Stimulated activated CD4-positive, alpha-beta T cell treated with anti-CD3 and anti-CD28 coated beads, Interleukin-1b, Interleukin-23, amount 100 ng/mL, for 24 hours (primary cell): Measurements from ENCODE around the gene CPLX1.

Experiments used
- DNase-seq, 4 experiments: peaks; one replicate each; pipeline ENCODE4 v3.0.0-alpha.2; 2020; ENCODE audit warnings: low read depth in 4 of 4, low spot score in 1 of 4

Gene CPLX1

GRCh38 chr4:856225-856901, 30.4 kb upstream of the CPLX1 start:
- DNase-seq: no peak

DNA sequence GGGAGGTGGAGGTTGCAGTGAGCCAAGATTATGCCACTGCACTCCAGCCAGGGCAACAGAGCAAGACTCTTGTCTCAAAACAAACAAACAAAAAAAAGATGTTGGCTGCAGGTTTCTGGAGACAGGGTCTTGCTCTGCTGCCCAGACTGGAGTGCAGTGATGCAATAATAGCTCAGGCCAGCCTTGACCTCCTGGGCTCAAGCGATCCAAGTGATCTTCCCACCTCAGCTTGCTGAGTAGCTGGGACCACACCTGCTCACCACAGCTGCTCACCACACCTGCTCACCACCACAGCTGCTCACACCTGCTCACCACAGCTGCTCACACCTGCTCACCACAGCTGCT, 29.9 kb upstream of the CPLX1 start:
- no peak for DNase-seq

GRCh38 chr4:854356-854755, 28.4 kb upstream of the CPLX1 start:
- DNase-seq: no peak

GRCh38 chr4:853416-853781, 27.5 kb upstream of the CPLX1 start:
- no peak for DNase-seq

- no peak for DNase-seq
These were observed 25.9 kb upstream of the CPLX1 start for GRCh38 chr4:851701-852430.

GRCh38 chr4:850323-850945, 24.5 kb upstream of the CPLX1 start:
- no peak for DNase-seq

GRCh38 chr4:849478-850175, 23.7 kb upstream of the CPLX1 start:
- no peak for DNase-seq

- no peak for DNase-seq
These were observed 23.0 kb upstream of the CPLX1 start for GRCh38 chr4:848803-849477.

- no peak for DNase-seq
These were observed 22.4 kb upstream of the CPLX1 start for GRCh38 chr4:848307-848691.

DNA sequence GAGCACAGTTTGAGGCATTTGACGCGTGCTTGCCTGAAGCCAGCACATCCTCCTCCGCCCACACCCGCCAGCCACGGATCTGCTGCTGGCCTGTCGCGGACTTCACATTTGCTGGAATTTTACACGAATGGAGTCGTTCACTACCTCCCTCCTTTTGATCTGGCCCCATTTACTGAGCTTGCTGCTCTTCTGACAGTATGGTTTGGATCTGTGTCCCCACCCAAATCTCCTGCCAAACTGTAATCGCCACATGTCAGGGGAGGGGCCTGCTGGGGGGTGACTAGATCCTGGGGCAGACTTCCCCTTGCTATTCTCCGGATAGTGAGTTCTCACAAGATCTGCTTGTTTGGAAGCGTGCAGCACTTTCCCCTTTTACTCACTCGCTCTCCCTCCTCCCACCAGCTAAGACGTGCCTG, 19.9 kb upstream of the CPLX1 start:
- no peak for DNase-seq

- DNase-seq: no peak
These were observed 19.4 kb upstream of the CPLX1 start for GRCh38 chr4:845233-845835.

DNA sequence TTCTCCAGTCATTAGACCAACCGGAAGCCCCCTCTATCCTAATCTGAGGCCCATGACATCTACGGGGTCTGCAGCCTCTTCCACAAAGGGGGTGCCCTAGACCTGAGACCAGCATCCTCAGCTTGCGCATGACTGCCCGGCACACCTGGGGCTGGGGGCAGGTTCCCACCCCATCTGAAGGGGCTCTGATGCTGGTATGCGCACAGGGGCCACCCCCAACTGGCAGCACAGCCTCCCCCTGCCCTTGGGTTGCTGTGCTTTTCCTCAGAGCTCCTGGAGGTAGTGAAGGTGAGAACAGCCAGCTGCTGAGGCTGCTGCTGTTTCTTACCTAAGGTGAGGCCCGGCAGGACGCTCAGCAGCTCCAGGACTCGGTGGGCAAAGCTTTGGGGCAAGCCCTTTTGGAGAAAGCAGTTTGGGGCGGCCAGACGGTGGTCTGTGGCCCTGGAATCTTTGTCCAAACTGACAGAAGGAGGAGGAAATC, 18.9 kb upstream of the CPLX1 start:
- no peak for DNase-seq

DNA sequence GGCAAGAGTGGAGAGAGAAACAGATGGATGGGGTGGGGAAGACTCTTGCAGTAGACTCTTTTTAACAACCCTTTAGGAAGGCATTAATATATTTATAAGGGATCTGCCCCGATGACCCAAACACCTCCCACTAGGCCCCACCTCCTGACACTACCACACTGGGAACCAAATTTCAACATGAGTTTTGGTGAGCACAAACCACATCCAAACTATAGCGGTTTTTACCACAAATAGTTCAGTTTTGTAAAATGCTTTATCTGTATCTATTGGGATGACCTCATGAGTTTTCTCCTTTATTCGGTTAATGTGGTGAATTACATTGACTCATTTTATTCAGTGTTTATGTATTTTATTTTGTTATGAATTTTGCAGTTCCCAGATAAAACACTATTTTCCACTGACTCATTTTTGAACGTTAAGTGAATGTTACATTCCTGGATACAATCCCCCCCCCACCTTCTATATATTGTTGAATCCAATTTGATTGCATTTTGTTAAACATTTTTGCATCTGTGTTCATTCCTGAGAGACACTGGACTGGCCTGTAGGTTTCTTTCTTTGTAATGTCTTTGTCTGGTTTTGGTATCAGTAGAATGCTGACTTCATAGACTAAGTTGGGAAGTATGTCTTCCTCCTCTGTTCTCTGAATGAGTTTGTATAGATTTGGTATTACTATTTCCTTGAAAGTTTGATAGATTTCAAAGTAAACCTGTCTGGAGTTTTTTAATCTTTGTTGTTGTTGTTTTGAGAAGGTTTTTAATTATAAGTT, 13.9 kb upstream of the CPLX1 start:
- DNase-seq: no peak

GRCh38 chr4:837772-838171, 11.8 kb upstream of the CPLX1 start:
- no peak for DNase-seq

GRCh38 chr4:836750-837301, 10.9 kb upstream of the CPLX1 start:
- DNase-seq: no peak

DNA sequence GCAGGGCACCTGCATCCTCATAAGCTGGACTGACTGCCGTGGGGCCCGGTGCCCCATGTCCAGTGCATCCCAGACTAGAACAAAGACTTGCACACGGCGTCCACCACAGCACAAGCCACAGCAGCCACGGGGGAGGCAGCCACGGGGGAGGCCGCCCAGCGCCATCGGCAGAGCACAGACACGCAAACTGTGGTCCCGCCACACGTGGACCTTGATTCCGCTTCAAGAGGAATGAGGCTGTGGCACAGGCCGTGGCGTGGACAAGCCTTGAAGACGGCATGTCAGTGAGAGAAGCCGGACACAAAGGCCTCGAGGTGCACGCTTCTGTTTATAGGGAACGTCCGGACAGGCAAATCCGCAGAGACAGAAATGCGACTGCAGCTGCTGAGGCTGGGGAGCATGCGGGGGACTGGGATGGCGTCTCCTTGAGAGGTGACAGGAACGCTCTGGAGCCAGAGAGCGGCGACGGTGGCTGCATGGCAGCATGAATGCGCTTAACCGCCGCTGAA, 10.1 kb upstream of the CPLX1 start:
- no peak for DNase-seq

DNA sequence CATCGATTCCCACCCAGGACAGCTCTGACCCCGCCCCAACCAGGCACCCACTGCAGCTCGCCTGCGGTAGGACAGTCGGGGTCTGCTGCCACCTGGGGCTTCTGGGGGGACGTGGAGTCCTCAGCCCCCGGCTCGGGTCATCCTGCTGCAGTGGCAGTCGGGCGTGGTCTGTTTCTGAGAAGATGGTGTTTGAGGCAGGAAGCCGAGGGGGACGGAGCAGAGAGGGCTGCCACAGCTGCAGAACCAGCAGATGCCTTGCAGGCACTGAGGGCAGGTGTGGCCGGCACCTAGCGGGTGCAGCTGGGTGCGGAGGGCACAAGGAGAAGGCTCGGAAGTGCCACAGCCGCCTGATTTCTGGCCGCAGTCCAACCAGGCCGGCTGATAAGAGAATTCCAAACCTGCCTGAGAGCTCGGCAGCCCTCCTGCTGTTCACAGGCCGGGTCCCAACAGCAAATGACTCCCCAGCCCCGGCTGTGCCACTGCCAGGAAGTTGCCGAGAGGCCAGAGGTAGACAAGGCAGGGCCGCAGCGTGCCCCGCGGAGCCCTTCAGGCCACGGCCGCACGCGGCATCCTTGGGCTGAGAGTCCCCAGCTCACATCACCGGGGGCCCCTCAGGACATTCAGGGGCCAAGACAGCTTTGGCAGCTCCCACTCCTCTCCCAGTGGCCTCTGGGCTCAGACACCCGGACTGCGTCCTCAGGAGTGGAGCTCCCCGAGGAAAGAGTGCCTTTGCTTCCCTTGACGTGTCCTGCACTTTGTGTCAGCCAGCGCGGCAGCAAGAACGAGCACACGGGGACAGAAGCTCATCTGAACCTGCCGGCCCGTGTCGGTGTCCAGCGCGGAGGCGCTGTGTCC, 9.4 kb upstream of the CPLX1 start:
- no peak for DNase-seq

DNA sequence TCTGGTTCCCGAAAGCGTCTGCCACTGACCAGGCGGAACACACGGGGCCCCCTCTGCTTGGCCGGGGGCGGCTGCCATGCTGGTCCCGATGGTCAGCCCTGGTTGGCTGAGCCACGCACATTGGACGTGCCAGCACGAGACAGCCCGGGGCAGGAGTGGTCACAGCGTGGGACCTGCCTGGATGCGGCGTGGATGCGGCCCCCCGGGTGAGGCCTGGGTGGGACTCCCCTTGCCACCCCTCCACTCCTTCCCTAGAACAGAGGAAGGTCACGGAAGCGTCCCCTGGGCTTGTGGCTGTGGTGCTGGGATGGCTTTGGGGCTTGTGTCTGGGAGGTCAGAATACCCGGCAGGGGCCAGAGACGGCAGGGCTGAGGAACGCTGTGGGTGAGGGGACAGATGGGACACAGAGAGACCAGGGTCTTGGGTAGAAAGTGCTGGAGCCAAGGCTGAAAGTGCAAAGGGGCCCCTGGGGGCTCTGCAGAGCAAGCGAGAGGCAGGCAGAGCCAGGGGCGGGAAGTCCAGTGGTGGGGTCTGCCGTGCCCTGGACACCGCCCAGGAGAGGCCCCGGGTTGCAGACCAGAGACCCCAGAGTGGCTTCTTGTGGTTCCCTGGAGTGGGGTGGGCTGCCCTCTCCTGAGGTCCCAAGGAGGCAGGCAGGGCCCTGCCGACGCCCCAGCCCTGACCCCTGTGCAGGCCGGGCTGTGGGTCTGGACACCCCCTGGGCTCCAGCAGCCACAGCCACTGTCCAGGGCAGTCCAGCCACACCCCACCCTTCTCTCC, 8.6 kb upstream of the CPLX1 start:
- DNase-seq: no peak
